HG03066 (cell line): ENCODE results near the gene TTLL9.
"Not testable (repeated sequence)": the region's sequence is repeated elsewhere in the genome, so short reads cannot be mapped to it uniquely, and the experiment has no call there.

ENCODE experiments used
- ATAC-seq: cut with Tn5 transposase; IDR thresholded peaks from one replicate; pipeline ENCODE4 v1.9.1; 2021; ENCODE audit warnings: low read depth; ENCODE audit not compliant: unreplicated experiment

TTLL9 gene

GRCh38 chr20:31869942-31870725, at the start of gene TTLL9, which contains the start of gene DUSP15:
TSS of gene TTLL9 (plus strand) at chr20:31870634. CDS start at chr20:31871127, 493 bp downstream.
TSS of gene DUSP15 (minus strand) at chr20:31870527. CDS start at chr20:31870337, 190 bp downstream.
- no peak for ATAC-seq

GRCh38 chr20:31821427-31821826, 49.0 kb upstream of the TTLL9 start:
- ATAC-seq = no peak

- no peak for ATAC-seq
Measured at GRCh38 chr20:31822421-31823330, 47.8 kb upstream of the TTLL9 start.

- ATAC-seq = no peak
Measured at GRCh38 chr20:31823360-31824124, 46.9 kb upstream of the TTLL9 start.

GRCh38 chr20:31824125-31824485, 46.3 kb upstream of the TTLL9 start:
- ATAC-seq = no peak

- ATAC-seq = no peak
Measured at GRCh38 chr20:31824554-31825313, 45.7 kb upstream of the TTLL9 start.

GRCh38 chr20:31826074-31826473, 44.4 kb upstream of the TTLL9 start:
- ATAC-seq = no peak

GRCh38 chr20:31827059-31827458, 43.4 kb upstream of the TTLL9 start:
- ATAC-seq = no peak

GRCh38 chr20:31828016-31828415, 42.4 kb upstream of the TTLL9 start:
- ATAC-seq = not testable (repeated sequence)

GRCh38 chr20:31829731-31830130, 40.7 kb upstream of the TTLL9 start:
- no peak for ATAC-seq

- no peak for ATAC-seq
Measured at GRCh38 chr20:31830406-31830981, 39.9 kb upstream of the TTLL9 start.

GRCh38 chr20:31831211-31831610, 39.2 kb upstream of the TTLL9 start:
- no peak for ATAC-seq

GRCh38 chr20:31831771-31832306, 38.6 kb upstream of the TTLL9 start:
- ATAC-seq = no peak

GRCh38 chr20:31833130-31833930, 37.1 kb upstream of the TTLL9 start:
- no peak for ATAC-seq

GRCh38 chr20:31833931-31834521, 36.4 kb upstream of the TTLL9 start:
- ATAC-seq = no peak

- ATAC-seq = no peak
Measured at GRCh38 chr20:31835554-31835953, 34.9 kb upstream of the TTLL9 start.

GRCh38 chr20:31835977-31836852, 34.2 kb upstream of the TTLL9 start:
- ATAC-seq = peak; percentile 69
